GM18498 (cell line): ENCODE results near the gene ACYP2.
"Not testable (repeated sequence)": the region's sequence is repeated elsewhere in the genome, so short reads cannot be mapped to it uniquely, and the experiment has no call there.

Experiments
- ATAC-seq: cut with Tn5 transposase; IDR thresholded peaks from one replicate; pipeline ENCODE4 v1.9.1; 2021; ENCODE audit warnings: mild to moderate bottlenecking, moderate library complexity; ENCODE audit not compliant: unreplicated experiment

The ACYP2 gene

DNA sequence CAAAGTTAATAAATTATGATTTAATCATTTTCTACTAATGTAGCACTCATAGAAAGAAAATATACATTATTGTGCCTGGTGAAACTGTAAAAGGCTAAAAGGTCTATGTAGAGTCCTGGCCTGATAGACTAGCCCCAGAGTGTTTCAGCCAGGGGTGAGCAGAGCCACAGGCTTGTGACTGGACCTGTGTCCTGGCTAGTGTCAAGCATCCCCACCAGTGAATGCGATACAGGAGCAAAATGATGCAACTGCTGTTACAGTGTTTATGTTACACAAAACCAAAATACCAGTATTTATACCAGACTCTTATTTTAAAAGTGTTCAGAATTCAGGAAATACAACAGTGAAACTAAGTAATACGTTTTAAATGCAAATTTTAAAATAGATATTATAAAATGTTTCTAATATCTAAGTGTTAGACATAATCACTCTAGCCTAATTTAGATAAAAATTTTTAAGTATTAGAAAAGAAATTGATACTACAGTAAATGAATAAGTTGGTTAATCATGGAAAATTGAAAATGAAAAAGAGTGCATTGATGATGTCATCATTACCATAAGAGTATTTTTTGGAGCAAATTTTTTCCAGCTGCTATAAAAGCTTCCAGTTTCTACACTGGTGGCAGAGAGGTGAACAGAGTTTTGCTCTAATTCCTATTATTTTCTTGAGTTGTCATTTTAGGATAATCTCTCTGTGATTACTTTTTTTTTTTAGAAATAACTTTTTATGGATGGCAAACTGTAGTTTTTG lies 146.8 kb downstream of the ACYP2 start:
- no peak for ATAC-seq

DNA sequence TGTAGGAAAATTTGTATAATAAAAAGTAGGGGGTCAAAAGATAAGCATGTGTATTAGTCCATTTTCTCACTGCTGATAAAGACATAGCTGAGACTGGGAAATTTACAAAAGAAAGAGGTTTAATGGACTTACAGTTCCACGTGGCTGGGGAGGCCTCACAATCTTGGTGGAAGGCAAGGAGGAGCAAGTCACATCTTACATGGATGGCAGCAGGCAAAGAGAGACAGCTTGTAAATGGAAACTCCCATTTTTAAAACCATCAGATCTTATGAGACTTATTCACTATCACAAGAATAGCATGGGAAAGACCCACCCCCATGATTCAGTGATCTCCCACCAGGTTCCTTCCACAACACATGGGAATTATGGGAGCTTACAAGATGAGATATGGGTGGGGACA lies 149.7 kb downstream of the ACYP2 start:
- ATAC-seq = not testable (repeated sequence)

- no peak for ATAC-seq
Observed at GRCh38 chr2:54267577-54267976, 152.2 kb downstream of the ACYP2 start.

DNA sequence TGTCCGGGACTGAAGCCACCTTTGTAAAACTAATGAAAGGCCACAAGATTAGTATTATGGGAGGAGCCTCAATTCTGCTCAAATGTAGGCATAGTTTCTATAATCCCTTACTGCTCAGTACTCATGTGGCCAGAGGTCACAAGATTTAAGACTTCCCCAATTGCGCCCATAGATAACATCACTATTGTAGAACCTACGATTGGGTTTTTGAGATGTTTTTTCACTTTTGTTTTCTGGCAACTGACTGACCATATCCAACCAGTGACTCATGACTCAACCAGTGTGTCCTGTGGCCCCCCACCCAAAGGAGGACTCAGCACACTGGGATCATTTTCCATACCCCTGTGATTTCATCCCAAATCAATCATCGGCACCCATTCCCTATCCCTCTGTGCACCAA lies 155.8 kb downstream of the ACYP2 start:
- ATAC-seq = peak; percentile 41

DNA sequence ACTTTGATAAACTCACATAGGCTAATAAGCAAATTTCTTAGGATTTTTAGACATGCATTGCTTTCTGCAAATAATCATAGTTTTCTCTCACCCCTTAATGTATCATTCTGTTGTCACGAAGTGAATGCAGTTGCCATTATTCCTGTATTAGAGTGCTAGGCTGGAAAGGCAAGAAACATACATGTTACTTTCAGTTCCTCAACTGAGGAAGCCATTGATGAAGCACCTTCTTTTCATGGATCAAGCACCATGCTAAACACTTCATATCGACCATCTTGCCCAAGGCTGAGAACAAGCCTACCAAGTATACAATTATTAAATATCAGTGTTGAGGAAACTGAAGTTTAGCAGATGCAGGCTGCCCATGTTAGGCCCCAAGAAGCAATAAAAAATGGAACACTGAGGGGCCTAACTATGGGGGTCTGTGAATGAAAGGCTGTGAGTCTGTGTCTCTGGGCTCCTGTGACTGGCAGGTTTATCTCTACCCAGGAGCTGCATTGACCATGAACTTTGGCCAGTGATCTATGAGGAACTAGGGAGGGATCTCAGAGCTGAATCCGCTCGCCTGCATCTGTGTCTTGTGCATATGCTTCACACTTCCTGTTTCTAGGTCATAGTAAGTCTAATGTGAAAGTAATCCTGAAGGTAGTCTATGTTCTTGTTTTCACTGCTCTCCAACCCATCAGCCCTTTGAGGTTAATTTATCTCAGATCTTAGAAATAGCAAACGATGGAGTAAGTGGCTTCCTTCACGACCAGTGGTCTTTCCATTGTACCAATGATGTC lies 156.6 kb downstream of the ACYP2 start:
- peak; percentile 92 for ATAC-seq

DNA sequence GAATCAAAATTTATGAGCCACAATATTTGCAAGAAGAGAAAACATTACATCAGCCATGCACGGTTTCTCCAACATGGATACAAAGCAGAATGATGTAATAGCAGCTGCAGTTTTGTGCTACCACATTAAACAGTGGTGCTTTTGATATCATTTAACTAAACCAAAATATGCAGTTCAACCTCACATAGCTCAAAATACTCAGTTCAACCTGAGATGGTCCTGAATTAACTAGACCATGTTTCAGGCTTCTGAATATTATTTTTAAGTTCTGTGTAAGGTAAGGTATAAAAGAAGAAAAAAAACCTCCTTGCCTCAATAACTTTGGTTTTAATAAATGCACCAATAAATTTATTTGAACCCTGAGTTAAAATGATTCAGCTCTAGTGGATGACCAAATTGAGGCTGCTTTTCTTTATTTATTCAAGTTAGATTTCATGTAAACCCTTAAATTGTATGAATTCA lies 159.4 kb downstream of the ACYP2 start:
- ATAC-seq = no peak

- no peak for ATAC-seq
Observed at GRCh38 chr2:54275541-54275940, 160.1 kb downstream of the ACYP2 start.

DNA sequence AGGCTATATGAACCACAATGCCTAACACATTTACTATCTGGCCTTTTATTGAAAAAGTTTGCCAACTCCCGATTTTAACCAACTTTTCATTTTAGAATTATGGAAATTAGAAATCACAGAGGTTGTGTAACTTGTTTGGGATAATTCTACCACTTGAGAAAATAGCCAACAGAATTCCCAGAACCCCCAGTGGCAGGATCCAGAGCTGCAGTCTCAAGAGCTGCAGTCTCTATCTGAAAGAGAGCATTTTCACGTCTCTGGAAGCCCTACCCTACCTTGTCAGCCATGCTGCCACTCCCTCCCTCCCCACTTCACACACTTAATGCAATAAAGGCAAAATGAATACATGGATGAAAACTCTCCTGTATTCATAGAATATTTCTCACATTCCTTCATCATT lies 164.0 kb downstream of the ACYP2 start:
- ATAC-seq = no peak

- no peak for ATAC-seq
Observed at GRCh38 chr2:54284826-54285225, 169.4 kb downstream of the ACYP2 start.

DNA sequence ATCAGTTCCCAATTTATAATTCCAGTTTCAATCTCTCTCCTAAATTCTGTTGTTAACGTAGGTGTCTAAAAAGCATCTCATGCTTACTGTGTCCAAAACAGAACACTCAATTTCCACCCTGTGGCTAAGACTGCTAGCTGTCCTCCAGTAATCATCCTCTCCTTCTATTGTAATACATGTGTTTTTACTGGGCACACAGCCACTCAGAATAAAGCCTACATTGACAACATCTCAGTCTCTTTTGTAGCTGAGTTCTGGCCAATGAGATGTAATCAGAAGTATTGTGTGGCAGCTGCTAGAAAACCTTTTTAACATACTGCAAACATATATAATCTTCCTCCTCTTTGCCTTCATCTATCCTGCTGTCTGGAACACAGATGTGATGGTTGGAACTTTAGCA lies 170.0 kb downstream of the ACYP2 start:
- no peak for ATAC-seq

DNA sequence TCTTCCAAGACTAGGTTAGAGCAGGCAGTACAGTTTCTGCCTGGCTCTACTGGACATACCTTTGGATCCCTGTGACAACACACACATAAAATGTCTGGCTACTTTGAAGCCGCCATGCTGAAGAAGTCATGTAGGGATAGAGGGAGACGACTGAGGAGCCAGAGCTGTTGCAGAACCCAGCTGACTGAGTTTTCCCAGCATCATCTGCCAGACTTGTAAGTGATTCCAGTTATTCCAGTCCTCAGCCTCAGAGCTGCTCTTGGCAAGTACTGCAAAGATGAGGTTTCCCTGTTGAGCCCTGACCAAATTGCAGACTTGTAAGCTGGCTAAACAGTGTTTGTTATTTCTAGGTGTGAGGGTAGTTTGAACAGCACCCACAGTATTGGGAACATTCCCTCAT lies 172.1 kb downstream of the ACYP2 start:
- no peak for ATAC-seq

- ATAC-seq = no peak
Observed at GRCh38 chr2:54289917-54290316, 174.5 kb downstream of the ACYP2 start.

GRCh38 chr2:54290356-54291025 lies 175.1 kb downstream of the ACYP2 start:
- ATAC-seq = no peak

- ATAC-seq = not testable (repeated sequence)
Observed at GRCh38 chr2:54294665-54295064, 179.2 kb downstream of the ACYP2 start.

- no peak for ATAC-seq
Observed at GRCh38 chr2:54295911-54296310, 180.5 kb downstream of the ACYP2 start.

DNA sequence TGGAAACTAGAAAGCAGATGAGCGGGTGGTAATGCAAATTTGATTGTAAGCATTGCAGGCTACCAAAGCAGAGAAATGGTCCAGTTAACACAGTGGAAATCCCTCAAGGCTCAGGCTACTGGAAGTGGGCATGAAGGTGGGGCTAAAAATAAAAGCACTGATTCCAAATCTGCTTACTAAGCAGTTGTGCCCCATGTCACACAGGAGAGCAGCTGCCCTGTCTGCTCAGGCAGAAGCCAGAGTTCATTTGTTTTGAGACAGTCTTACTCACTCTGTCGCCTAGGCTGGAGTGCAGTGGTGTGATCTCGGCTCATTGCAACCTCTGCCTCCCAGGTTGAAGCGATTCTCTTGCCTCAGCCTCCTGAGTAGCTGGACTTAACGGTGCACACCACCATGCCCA lies 183.1 kb downstream of the ACYP2 start:
- ATAC-seq = no peak

DNA sequence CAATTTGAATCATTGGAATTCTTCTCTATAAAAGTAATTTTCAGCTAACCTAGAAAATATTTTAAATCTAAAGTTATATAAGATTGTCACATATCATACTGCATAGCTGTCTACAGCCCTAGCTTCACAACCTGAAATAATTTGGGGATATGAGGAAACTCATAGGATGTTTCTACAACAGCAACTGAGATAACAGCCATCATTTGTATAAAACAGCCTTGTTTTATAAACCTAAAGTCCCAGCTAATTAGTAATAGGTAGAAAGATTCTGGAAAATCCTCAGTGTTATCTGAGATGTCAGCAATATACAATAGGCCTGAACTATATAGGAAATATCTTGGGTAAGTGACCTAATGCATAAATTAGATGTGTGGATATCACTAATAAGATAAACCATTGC lies 188.2 kb downstream of the ACYP2 start:
- no peak for ATAC-seq

GRCh38 chr2:54306556-54306955 lies 191.1 kb downstream of the ACYP2 start:
- no peak for ATAC-seq

DNA sequence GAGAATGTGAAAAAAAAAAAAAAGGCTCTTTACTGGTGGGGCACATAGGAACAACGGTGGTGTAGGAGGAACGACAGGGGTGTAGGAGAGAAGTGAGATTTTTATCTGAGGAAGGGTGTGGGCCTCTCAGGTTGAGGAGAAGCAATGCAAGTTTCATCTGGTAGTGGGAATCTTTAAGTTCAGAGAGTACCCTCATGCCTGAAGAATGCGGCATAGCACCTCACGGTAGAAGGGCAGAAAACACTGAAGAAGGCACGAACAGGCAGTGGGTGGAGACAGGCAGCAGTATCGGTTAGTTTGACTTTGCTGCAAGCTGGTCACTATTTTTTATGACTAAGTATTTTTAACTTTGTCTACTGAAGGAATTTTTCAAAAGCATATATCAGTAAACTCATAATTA lies 192.8 kb downstream of the ACYP2 start:
- ATAC-seq = no peak

GRCh38 chr2:54308782-54309181 lies 193.4 kb downstream of the ACYP2 start:
- no peak for ATAC-seq

DNA sequence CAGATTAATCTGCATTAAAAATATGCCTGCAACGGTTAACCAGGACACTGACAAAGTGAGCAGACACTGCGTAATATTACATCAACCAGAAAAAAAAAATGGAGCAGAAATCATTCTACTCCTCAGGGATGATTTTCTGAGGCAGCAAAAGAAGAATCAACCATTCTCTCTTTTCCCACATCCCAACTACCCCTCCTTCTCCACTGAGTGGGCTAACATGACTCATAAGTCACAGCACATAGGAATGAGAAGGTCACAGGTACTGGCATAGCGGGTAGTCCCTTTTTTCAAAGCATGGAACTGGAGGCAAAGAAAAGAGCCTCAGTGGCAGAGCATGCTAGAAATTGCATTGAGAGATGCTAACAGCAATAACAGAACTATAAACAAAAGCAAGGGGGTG lies 194.9 kb downstream of the ACYP2 start:
- ATAC-seq = no peak

DNA sequence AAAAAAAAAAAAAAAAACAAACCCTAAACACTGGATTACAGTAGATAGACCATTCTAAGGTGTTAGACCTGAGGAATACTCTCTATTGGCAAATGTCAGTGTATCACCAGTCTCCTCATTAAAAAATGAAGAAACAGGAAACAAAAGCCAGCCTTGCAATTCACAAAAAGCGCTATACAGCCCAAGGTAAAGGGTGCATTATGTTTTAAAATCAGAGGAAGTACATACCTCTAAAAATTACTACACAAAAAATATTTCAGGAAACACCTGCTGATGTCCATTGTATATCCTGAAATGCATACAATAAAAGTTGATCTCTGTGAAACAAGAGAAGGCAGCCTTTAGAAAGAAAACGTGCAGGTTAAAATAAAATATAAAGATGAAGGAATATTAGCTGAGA lies 195.5 kb downstream of the ACYP2 start:
- no peak for ATAC-seq
